GM23338 (cell line): ENCODE results near the gene MEGF6. TPM values are rescaled to one million over a fixed set of nuclear protein-coding genes. Genes with fewer than 3 reads are reported as not detected.

Experiments used
- ATAC-seq: fragments of 200-7000 bp; cut with Tn5 transposase; 3 replicates; pipeline ENCODE4 v1.9.1; 2020
- DNase-seq: peaks from one replicate; pipeline ENCODE4 v3.0.0-alpha.2; 2015; ENCODE audit warnings: low spot score
- H2AFZ ChIP-seq: fragments of 200-600 bp; sonication (generic); 2 replicates; pipeline ENCODE4 v1.8.0; 2016; ENCODE audit warnings: antibody characterized with exemption, mild to moderate bottlenecking, moderate library complexity
- H3F3A ChIP-seq: fragments of 200-600 bp; sonication (generic); replicated peaks from 2 replicates; pipeline ENCODE4 v1.8.0; 2017; ENCODE audit warnings: antibody characterized with exemption, mixed run types, low read depth
- H3K27ac ChIP-seq: fragments of 200-600 bp; sonication (generic); 2 replicates; pipeline ENCODE4 v1.6.1; 2016; ENCODE audit warnings: low read depth
- H3K27me3 ChIP-seq: fragments of 200-600 bp; sonication (generic); 2 replicates; pipeline ENCODE4 v1.8.0; 2016; ENCODE audit warnings: mild to moderate bottlenecking, mixed run types, moderate library complexity; ENCODE audit not compliant: insufficient read depth
- H3K36me3 ChIP-seq: fragments of 200-600 bp; sonication (generic); 2 replicates; pipeline ENCODE4 v1.8.0; 2016; ENCODE audit warnings: mild to moderate bottlenecking; ENCODE audit not compliant: insufficient read depth
- H3K4me1 ChIP-seq: fragments of 200-600 bp; sonication (generic); 2 replicates; pipeline ENCODE4 v1.8.0; 2016; ENCODE audit warnings: mild to moderate bottlenecking, moderate library complexity; ENCODE audit not compliant: insufficient read depth
- H3K4me2 ChIP-seq: fragments of 200-600 bp; sonication (generic); 2 replicates; pipeline ENCODE4 v1.7.1; 2017; ENCODE audit warnings: mixed run types
- H3K4me3 ChIP-seq: fragments of 200-600 bp; sonication (generic); 2 replicates; pipeline ENCODE4 v1.6.1; 2016; ENCODE audit warnings: mixed run types
- H3K79me2 ChIP-seq: fragments of 200-600 bp; sonication (generic); replicated peaks from 2 replicates; pipeline ENCODE4 v1.8.0; 2017; ENCODE audit warnings: mild to moderate bottlenecking; ENCODE audit not compliant: insufficient read depth
- H3K9me2 ChIP-seq: fragments of 200-600 bp; sonication (generic); 2 replicates; pipeline ENCODE4 v1.8.0; 2017; ENCODE audit not compliant: insufficient read depth
- H4K20me1 ChIP-seq: fragments of 200-600 bp; sonication (generic); replicated peaks from 2 replicates; pipeline ENCODE4 v1.8.0; 2017; ENCODE audit warnings: mild to moderate bottlenecking; ENCODE audit not compliant: insufficient read depth
- H3K27ac Mint-ChIP-seq: 2 replicates; pipeline ENCODE4 v1.8.0; 2020; ENCODE audit warnings: inconsistent platforms, mild to moderate bottlenecking, moderate library complexity, mixed read lengths
- H3K27me3 Mint-ChIP-seq: 3 replicates; pipeline ENCODE4 v1.8.0; 2022; ENCODE audit warnings: low read depth, mild to moderate bottlenecking, moderate library complexity, mixed read lengths, inconsistent platforms; ENCODE audit not compliant: insufficient read depth, poor library complexity
- H3K36me3 Mint-ChIP-seq: 3 replicates; pipeline ENCODE4 v1.8.0; 2021; ENCODE audit warnings: low read depth, mild to moderate bottlenecking, inconsistent platforms, moderate library complexity, mixed read lengths
- H3K4me1 Mint-ChIP-seq: 3 replicates; pipeline ENCODE4 v1.8.0; 2020; ENCODE audit warnings: mild to moderate bottlenecking, inconsistent platforms, mixed read lengths
- H3K4me3 Mint-ChIP-seq: 3 replicates; pipeline ENCODE4 v1.8.0; 2021; ENCODE audit warnings: moderate library complexity, mild to moderate bottlenecking, inconsistent platforms, mixed read lengths
- H3K9me3 Mint-ChIP-seq: 3 replicates; pipeline ENCODE4 v1.8.0; 2020; ENCODE audit warnings: moderate library complexity, mild to moderate bottlenecking, inconsistent platforms, mixed read lengths
- CREB1 ChIP-seq: fragments of 250-450 bp; sonication (Bioruptor Pico); IDR thresholded peaks from 2 replicates; pipeline ENCODE4 v1.5.0; 2020; ENCODE audit warnings: low read depth, mild to moderate bottlenecking, moderate library complexity
- EZH2phosphoT487 ChIP-seq: fragments of 200-600 bp; sonication (generic); IDR thresholded peaks from one replicate; pipeline ENCODE4 v1.8.1; 2018; ENCODE audit warnings: antibody characterized with exemption; ENCODE audit not compliant: unreplicated experiment
- JUNB ChIP-seq: IDR thresholded peaks from one replicate; pipeline ENCODE4 v1.6.1; 2016; ENCODE audit warnings: antibody characterized with exemption; ENCODE audit not compliant: unreplicated experiment
- STAT1 ChIP-seq: IDR thresholded peaks from one replicate; pipeline ENCODE4 v1.6.1; 2016; ENCODE audit warnings: antibody characterized with exemption; ENCODE audit not compliant: unreplicated experiment
- ZNF114 ChIP-seq: fragments of 250-450 bp; sonication (Bioruptor Pico); IDR thresholded peaks from 2 replicates; pipeline ENCODE4 v1.5.0; 2020; ENCODE audit warnings: mild to moderate bottlenecking, moderate library complexity
- ZNF331 ChIP-seq: fragments of 250-450 bp; sonication (Bioruptor Pico); IDR thresholded peaks from 2 replicates; pipeline ENCODE4 v1.5.0; 2020; ENCODE audit warnings: low read depth, mild to moderate bottlenecking, moderate library complexity
- polyA plus RNA-seq: library from polyadenylated mRNA; unstranded; fragments of >200 nt; fragmentation: Nextera tagmentation; extraction: Ambion mirVana; gene quantifications from 2 replicates; pipeline ENCODE4 v1.2.1, GENCODE V29; 2016
- total RNA-seq: library from RNA; depleted of rRNA; stranded (reverse); fragments of >200 nt; shearing (Covaris generic); gene quantifications from 2 replicates; pipeline ENCODE4 v1.2.3, GENCODE V29; 2014
- TF ChIP-seq, protein P1 (sequence below): fragments of 250-450 bp; sonication (Bioruptor Pico); IDR thresholded peaks from 2 replicates; pipeline ENCODE4 v1.5.0; 2020; ENCODE audit warnings: mild to moderate bottlenecking, moderate library complexity
- TF ChIP-seq, protein P2 (sequence below): IDR thresholded peaks from 2 replicates; pipeline ENCODE4 v1.6.1; 2016; ENCODE audit warnings: antibody characterized with exemption
- TF ChIP-seq, protein P3 (sequence below), 2 experiments: fragments of 200-600 bp in 1 of 2; sonication (generic) in 1 of 2; conservative IDR thresholded peaks; 2 replicates each; pipeline versions ENCODE4 v1.5.1 to v1.6.1; 2016 to 2017; ENCODE audit warnings: antibody characterized with exemption in 2 of 2, low read depth in 2 of 2, mild to moderate bottlenecking in 2 of 2, moderate library complexity in 1 of 2

The MEGF6 gene
- total and polyA plus RNA-seq, 2 experiments from 2014 or later, result 4.0 to 21.4 TPM

GRCh38 chr1:3442331-3442730, 169.0 kb downstream of the MEGF6 start (continued):
- TF ChIP-seq, protein P1, sequence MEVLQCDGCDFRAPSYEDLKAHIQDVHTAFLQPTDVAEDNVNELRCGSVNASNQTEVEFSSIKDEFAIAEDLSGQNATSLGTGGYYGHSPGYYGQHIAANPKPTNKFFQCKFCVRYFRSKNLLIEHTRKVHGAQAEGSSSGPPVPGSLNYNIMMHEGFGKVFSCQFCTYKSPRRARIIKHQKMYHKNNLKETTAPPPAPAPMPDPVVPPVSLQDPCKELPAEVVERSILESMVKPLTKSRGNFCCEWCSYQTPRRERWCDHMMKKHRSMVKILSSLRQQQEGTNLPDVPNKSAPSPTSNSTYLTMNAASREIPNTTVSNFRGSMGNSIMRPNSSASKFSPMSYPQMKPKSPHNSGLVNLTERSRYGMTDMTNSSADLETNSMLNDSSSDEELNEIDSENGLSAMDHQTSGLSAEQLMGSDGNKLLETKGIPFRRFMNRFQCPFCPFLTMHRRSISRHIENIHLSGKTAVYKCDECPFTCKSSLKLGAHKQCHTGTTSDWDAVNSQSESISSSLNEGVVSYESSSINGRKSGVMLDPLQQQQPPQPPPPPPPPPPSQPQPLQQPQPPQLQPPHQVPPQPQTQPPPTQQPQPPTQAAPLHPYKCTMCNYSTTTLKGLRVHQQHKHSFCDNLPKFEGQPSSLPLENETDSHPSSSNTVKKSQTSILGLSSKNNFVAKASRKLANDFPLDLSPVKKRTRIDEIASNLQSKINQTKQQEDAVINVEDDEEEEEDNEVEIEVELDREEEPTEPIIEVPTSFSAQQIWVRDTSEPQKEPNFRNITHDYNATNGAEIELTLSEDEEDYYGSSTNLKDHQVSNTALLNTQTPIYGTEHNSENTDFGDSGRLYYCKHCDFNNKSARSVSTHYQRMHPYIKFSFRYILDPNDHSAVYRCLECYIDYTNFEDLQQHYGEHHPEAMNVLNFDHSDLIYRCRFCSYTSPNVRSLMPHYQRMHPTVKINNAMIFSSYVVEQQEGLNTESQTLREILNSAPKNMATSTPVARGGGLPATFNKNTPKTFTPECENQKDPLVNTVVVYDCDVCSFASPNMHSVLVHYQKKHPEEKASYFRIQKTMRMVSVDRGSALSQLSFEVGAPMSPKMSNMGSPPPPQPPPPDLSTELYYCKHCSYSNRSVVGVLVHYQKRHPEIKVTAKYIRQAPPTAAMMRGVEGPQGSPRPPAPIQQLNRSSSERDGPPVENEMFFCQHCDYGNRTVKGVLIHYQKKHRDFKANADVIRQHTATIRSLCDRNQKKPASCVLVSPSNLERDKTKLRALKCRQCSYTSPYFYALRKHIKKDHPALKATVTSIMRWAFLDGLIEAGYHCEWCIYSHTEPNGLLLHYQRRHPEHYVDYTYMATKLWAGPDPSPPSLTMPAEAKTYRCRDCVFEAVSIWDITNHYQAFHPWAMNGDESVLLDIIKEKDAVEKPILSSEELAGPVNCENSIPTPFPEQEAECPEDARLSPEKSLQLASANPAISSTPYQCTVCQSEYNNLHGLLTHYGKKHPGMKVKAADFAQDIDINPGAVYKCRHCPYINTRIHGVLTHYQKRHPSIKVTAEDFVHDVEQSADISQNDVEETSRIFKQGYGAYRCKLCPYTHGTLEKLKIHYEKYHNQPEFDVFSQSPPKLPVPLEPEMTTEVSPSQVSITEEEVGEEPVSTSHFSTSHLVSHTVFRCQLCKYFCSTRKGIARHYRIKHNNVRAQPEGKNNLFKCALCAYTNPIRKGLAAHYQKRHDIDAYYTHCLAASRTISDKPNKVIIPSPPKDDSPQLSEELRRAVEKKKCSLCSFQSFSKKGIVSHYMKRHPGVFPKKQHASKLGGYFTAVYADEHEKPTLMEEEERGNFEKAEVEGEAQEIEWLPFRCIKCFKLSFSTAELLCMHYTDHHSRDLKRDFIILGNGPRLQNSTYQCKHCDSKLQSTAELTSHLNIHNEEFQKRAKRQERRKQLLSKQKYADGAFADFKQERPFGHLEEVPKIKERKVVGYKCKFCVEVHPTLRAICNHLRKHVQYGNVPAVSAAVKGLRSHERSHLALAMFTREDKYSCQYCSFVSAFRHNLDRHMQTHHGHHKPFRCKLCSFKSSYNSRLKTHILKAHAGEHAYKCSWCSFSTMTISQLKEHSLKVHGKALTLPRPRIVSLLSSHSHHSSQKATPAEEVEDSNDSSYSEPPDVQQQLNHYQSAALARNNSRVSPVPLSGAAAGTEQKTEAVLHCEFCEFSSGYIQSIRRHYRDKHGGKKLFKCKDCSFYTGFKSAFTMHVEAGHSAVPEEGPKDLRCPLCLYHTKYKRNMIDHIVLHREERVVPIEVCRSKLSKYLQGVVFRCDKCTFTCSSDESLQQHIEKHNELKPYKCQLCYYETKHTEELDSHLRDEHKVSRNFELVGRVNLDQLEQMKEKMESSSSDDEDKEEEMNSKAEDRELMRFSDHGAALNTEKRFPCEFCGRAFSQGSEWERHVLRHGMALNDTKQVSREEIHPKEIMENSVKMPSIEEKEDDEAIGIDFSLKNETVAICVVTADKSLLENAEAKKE (CRISPR knock-in tag), result no peak

DNA sequence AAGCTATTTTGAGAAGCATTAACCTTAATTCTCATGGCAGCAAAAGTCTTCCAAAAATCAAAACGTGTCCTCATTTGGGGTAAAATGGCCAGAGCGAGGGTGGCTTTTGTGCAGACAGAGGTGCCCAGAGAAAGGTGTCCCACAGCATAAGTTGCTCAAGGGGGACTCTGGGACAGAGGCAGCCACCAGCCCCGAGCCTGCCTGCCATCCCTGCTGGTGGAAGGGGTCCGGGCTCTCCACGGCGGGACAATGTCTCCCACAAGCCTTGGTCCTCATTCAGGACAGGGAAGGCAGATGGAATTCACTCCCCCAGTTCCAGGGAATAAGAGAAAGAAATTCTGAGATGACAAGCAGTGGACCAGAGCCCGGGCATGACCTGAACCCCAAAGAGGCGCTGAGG, 169.4 kb downstream of the MEGF6 start:
- no peaks in the 10 kb centered on the region for H4K20me1 ChIP-seq
- Mint-ChIP-seq H3K27me3 (peaks cover 10% of the 10 kb centered on the region), H3K4me3 (no peak overlapping the region), H3K9me3 (no peaks in the 10 kb centered on the region), H3K36me3 (no peaks in the 10 kb centered on the region), H3K4me1 (peaks cover 10% of the 10 kb centered on the region), H3K27ac (no peak overlapping the region)
- no peaks in the 10 kb centered on the region for H3K36me3 ChIP-seq
- H3F3A ChIP-seq, result no peaks in the 10 kb centered on the region
- DNase-seq, result no peak
- H3K27ac ChIP-seq, result no peak overlapping the region
- no peaks in the 10 kb centered on the region for H3K4me1 ChIP-seq
- H3K4me2 ChIP-seq, result no peak overlapping the region
- no peaks in the 10 kb centered on the region for H3K27me3 ChIP-seq
- TF ChIP-seq STAT1, result no peak
- no peak overlapping the region for H2AFZ ChIP-seq
- H3K4me3 ChIP-seq, result no peak overlapping the region
- no peak for ATAC-seq
- H3K9me2 ChIP-seq, result no peaks in the 10 kb centered on the region
- no peaks in the 10 kb centered on the region for H3K79me2 ChIP-seq

- Histone ChIP-seq H3K27ac (no peak overlapping the region), H4K20me1 (no peaks in the 10 kb centered on the region), H3K4me2 (no peak overlapping the region), H3K4me1 (no peaks in the 10 kb centered on the region), H3K4me3 (no peak overlapping the region), H3K9me2 (no peaks in the 10 kb centered on the region), H3K79me2 (no peaks in the 10 kb centered on the region), H3K27me3 (no peaks in the 10 kb centered on the region), H2AFZ (no peak overlapping the region), H3F3A (no peaks in the 10 kb centered on the region), H3K36me3 (no peaks in the 10 kb centered on the region)
- Mint-ChIP-seq H3K27ac (no peak overlapping the region), H3K4me1 (peaks cover 10% of the 10 kb centered on the region), H3K27me3 (peaks cover 10% of the 10 kb centered on the region), H3K36me3 (no peaks in the 10 kb centered on the region), H3K9me3 (no peaks in the 10 kb centered on the region), H3K4me3 (no peak overlapping the region)
- DNase-seq (no peak), ATAC-seq (no peak)
- TF ChIP-seq CREB1 (no peak), ZNF331 (CRISPR knock-in tag) (no peak), JUNB (no peak), ZNF114 (CRISPR knock-in tag) (no peak), EZH2phosphoT487 (no peak)
- TF ChIP-seq, protein P2, sequence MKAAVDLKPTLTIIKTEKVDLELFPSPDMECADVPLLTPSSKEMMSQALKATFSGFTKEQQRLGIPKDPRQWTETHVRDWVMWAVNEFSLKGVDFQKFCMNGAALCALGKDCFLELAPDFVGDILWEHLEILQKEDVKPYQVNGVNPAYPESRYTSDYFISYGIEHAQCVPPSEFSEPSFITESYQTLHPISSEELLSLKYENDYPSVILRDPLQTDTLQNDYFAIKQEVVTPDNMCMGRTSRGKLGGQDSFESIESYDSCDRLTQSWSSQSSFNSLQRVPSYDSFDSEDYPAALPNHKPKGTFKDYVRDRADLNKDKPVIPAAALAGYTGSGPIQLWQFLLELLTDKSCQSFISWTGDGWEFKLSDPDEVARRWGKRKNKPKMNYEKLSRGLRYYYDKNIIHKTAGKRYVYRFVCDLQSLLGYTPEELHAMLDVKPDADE, result no peak
- TF ChIP-seq, protein P3, sequence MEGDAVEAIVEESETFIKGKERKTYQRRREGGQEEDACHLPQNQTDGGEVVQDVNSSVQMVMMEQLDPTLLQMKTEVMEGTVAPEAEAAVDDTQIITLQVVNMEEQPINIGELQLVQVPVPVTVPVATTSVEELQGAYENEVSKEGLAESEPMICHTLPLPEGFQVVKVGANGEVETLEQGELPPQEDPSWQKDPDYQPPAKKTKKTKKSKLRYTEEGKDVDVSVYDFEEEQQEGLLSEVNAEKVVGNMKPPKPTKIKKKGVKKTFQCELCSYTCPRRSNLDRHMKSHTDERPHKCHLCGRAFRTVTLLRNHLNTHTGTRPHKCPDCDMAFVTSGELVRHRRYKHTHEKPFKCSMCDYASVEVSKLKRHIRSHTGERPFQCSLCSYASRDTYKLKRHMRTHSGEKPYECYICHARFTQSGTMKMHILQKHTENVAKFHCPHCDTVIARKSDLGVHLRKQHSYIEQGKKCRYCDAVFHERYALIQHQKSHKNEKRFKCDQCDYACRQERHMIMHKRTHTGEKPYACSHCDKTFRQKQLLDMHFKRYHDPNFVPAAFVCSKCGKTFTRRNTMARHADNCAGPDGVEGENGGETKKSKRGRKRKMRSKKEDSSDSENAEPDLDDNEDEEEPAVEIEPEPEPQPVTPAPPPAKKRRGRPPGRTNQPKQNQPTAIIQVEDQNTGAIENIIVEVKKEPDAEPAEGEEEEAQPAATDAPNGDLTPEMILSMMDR (conservative IDR thresholded peaks at IDR 0.05; ENCODE audit: low read depth in 2 of 2), result no peak
Observed at GRCh38 chr1:3441410-3441847, 169.9 kb downstream of the MEGF6 start.
